Choroid plexus epithelial cell (primary cell): ENCODE measurements around the gene SLC11A1.

Experiments
- DNase-seq: peaks from one replicate; pipeline ENCODE4 v3.0.0-alpha.2; 2010; ENCODE audit warnings: low read depth
- H3K4me3 ChIP-seq: 2 replicates; pipeline ENCODE4 v1.5.1; 2011; ENCODE audit warnings: low read depth, mild to moderate bottlenecking, control low read depth, low read length, moderate library complexity
- CTCF ChIP-seq: conservative IDR thresholded peaks from 2 replicates; pipeline ENCODE4 v1.5.1; 2011; ENCODE audit warnings: low read depth, mild to moderate bottlenecking, control low read depth, inconsistent platforms, low read length, moderate library complexity

The SLC11A1 gene

GRCh38 chr2:218418321-218418716 lies 36.2 kb downstream of the SLC11A1 start:
- DNase-seq = no peak
- no peak for TF ChIP-seq CTCF
- H3K4me3 ChIP-seq = no peak overlapping the region

GRCh38 chr2:218418717-218419458 lies 36.8 kb downstream of the SLC11A1 start, which contains the start of gene VIL1:
VIL1 (plus strand) TSS chr2:218419123; CDS start chr2:218423779, 4,656 bp downstream.
- no peak for DNase-seq
- H3K4me3 ChIP-seq = no peak within 1 kb of the TSS
- TF ChIP-seq CTCF = no peak

- H3K4me3 ChIP-seq = no peak overlapping the region
- TF ChIP-seq CTCF = no peak
These were observed 37.6 kb downstream of the SLC11A1 start for GRCh38 chr2:218419630-218420216.

GRCh38 chr2:218421027-218421426 lies 39.0 kb downstream of the SLC11A1 start:
- DNase-seq = no peak
- no peak for TF ChIP-seq CTCF
- no peak overlapping the region for H3K4me3 ChIP-seq

More at GRCh38 chr2:218419630-218420216, 37.6 kb downstream of the SLC11A1 start:
- no peak for DNase-seq

GRCh38 chr2:218422403-218423086 lies 40.5 kb downstream of the SLC11A1 start:
- no peak for TF ChIP-seq CTCF
- no peak overlapping the region for H3K4me3 ChIP-seq

GRCh38 chr2:218423584-218423983 lies 41.5 kb downstream of the SLC11A1 start:
- no peak for TF ChIP-seq CTCF
- H3K4me3 ChIP-seq = no peak overlapping the region
- DNase-seq = no peak

More at GRCh38 chr2:218422403-218423086, 40.5 kb downstream of the SLC11A1 start:
- DNase-seq = no peak
